8988T (cell line): ENCODE measurements around the gene FGFRL1.

Source experiments
- DNase-seq: peaks from one replicate; pipeline ENCODE4 v3.0.0; 2011

Gene FGFRL1

GRCh38 chr4:1011022-1011665 is at the start of gene FGFRL1:
Gene FGFRL1, plus strand, starts transcription at chr4:1011626. Its CDS starts 860 bp downstream, at chr4:1012486.
- peak; percentile 98 for DNase-seq

GRCh38 chr4:962231-963208 is 48.9 kb upstream of the FGFRL1 start:
- peak; percentile 24 for DNase-seq

- DNase-seq: no peak
These were observed 47.9 kb upstream of the FGFRL1 start for GRCh38 chr4:963276-964225.

GRCh38 chr4:964346-965025 is 46.9 kb upstream of the FGFRL1 start:
- no peak for DNase-seq

GRCh38 chr4:965048-965765 is 46.2 kb upstream of the FGFRL1 start:
- DNase-seq: no peak

- DNase-seq: no peak
These were observed 45.7 kb upstream of the FGFRL1 start for GRCh38 chr4:965766-966134.

GRCh38 chr4:966266-967112 is 44.9 kb upstream of the FGFRL1 start:
- no peak for DNase-seq

GRCh38 chr4:967113-968104 is 44.0 kb upstream of the FGFRL1 start:
- DNase-seq: no peak

GRCh38 chr4:968221-968620 is 43.2 kb upstream of the FGFRL1 start:
- no peak for DNase-seq

GRCh38 chr4:968621-969394 is 42.6 kb upstream of the FGFRL1 start:
- DNase-seq: no peak

GRCh38 chr4:970046-970745 is 41.2 kb upstream of the FGFRL1 start:
- no peak for DNase-seq

GRCh38 chr4:970854-971520 is 40.4 kb upstream of the FGFRL1 start:
- DNase-seq: no peak

GRCh38 chr4:971666-972500 is 39.5 kb upstream of the FGFRL1 start:
- no peak for DNase-seq

GRCh38 chr4:972651-973424 is 38.6 kb upstream of the FGFRL1 start:
- no peak for DNase-seq
